H9 (cell line): ENCODE results near the gene RASGRF1. TPM values are rescaled to one million over a fixed set of nuclear protein-coding genes. Genes with fewer than 3 reads are reported as not detected.

ENCODE experiments used
- DNase-seq: peaks from one replicate; pipeline ENCODE4 v3.0.0-alpha.2; 2017
- H2AFZ ChIP-seq: one replicate; pipeline ENCODE4 v1.6.1; 2013; ENCODE audit warnings: mild to moderate bottlenecking, low read length, control low read depth, moderate library complexity
- H2AK5ac ChIP-seq: 2 replicates; pipeline ENCODE4 v1.6.1; 2013; ENCODE audit warnings: low read length, control low read depth, mixed read lengths; ENCODE audit not compliant: insufficient read length
- H2BK120ac ChIP-seq: one replicate; pipeline ENCODE4 v1.6.1; 2013; ENCODE audit warnings: low read depth, mild to moderate bottlenecking, low read length, control low read depth, inconsistent platforms; ENCODE audit not compliant: poor library complexity, severe bottlenecking
- H2BK12ac ChIP-seq: 2 replicates; pipeline ENCODE4 v1.6.1; 2013; ENCODE audit warnings: low read length, control low read depth, mixed read lengths, low read depth; ENCODE audit not compliant: insufficient read length
- H2BK15ac ChIP-seq: 2 replicates; pipeline ENCODE4 v1.6.1; 2013; ENCODE audit warnings: low read depth, low read length, control low read depth
- H2BK20ac ChIP-seq: one replicate; pipeline ENCODE4 v1.6.1; 2013; ENCODE audit warnings: low read depth, mild to moderate bottlenecking, low read length, control low read depth, inconsistent platforms; ENCODE audit not compliant: poor library complexity, severe bottlenecking
- H2BK5ac ChIP-seq: 2 replicates; pipeline ENCODE4 v1.6.1; 2013; ENCODE audit warnings: low read length, control low read depth, mixed read lengths; ENCODE audit not compliant: insufficient read length
- H3K14ac ChIP-seq: 2 replicates; pipeline ENCODE4 v1.6.1; 2013; ENCODE audit warnings: low read length, control low read depth; ENCODE audit not compliant: insufficient read depth
- H3K18ac ChIP-seq: 2 replicates; pipeline ENCODE4 v1.6.1; 2013; ENCODE audit warnings: low read depth, mild to moderate bottlenecking, mixed read lengths, low read length, control low read depth; ENCODE audit not compliant: insufficient read length
- H3K23ac ChIP-seq: 2 replicates; pipeline ENCODE4 v1.6.1; 2013; ENCODE audit warnings: low read length, control low read depth, mixed read lengths, low read depth; ENCODE audit not compliant: insufficient read length
- H3K23me2 ChIP-seq: 2 replicates; pipeline ENCODE4 v1.6.1; 2013; ENCODE audit warnings: low read depth, mild to moderate bottlenecking, mixed read lengths, low read length, control low read depth; ENCODE audit not compliant: insufficient read length, poor library complexity, severe bottlenecking
- H3K27ac ChIP-seq: 2 replicates; pipeline ENCODE4 v1.5.1; 2013; ENCODE audit warnings: low read length, control low read depth, mixed read lengths, low read depth; ENCODE audit not compliant: insufficient read length
- H3K27me3 ChIP-seq: 2 replicates; pipeline ENCODE4 v1.6.1; 2013; ENCODE audit warnings: low read length, control low read depth, inconsistent platforms; ENCODE audit not compliant: insufficient read depth
- H3K4ac ChIP-seq: 2 replicates; pipeline ENCODE4 v1.6.1; 2013; ENCODE audit warnings: low read depth, mild to moderate bottlenecking, control low read depth, inconsistent platforms, low read length, moderate library complexity
- H3K4me1 ChIP-seq: 2 replicates; pipeline ENCODE4 v1.6.1; 2013; ENCODE audit warnings: low read length, control low read depth, inconsistent platforms; ENCODE audit not compliant: insufficient read depth
- H3K4me2 ChIP-seq: 2 replicates; pipeline ENCODE4 v1.6.1; 2013; ENCODE audit warnings: low read length, control low read depth, mixed read lengths; ENCODE audit not compliant: insufficient read length, insufficient read depth
- H3K56ac ChIP-seq: 2 replicates; pipeline ENCODE4 v1.6.1; 2013; ENCODE audit warnings: low read depth, mild to moderate bottlenecking, mixed read lengths, low read length, control low read depth; ENCODE audit not compliant: insufficient read length
- H3K79me1 ChIP-seq: 2 replicates; pipeline ENCODE4 v1.6.1; 2013; ENCODE audit warnings: low read depth, mild to moderate bottlenecking, moderate library complexity, low read length, control low read depth, inconsistent platforms; ENCODE audit not compliant: insufficient read depth, poor library complexity, severe bottlenecking
- H3K79me2 ChIP-seq: 2 replicates; pipeline ENCODE4 v1.6.1; 2013; ENCODE audit warnings: low read length, control low read depth, inconsistent platforms; ENCODE audit not compliant: insufficient read depth
- H3K9ac ChIP-seq: 2 replicates; pipeline ENCODE4 v1.6.1; 2013; ENCODE audit warnings: low read length, control low read depth, mixed read lengths; ENCODE audit not compliant: insufficient read length; ENCODE audit errors: extremely low read depth
- H3K9me3 ChIP-seq: one replicate; pipeline ENCODE4 v1.6.1; 2013; ENCODE audit warnings: low read depth, low read length, inconsistent platforms; ENCODE audit not compliant: control insufficient read depth
- H3T11ph ChIP-seq: one replicate; pipeline ENCODE4 v1.6.1; 2013; ENCODE audit warnings: mild to moderate bottlenecking, low read length, control low read depth, inconsistent platforms
- H4K20me1 ChIP-seq: one replicate; pipeline ENCODE4 v1.6.1; 2013; ENCODE audit not compliant: control insufficient read depth, insufficient read length, insufficient read depth
- H4K5ac ChIP-seq: 2 replicates; pipeline ENCODE4 v1.6.1; 2013; ENCODE audit warnings: low read depth, mild to moderate bottlenecking, mixed read lengths, low read length, control low read depth; ENCODE audit not compliant: insufficient read length
- H4K8ac ChIP-seq: replicated peaks from 2 replicates; pipeline ENCODE4 v1.6.1; 2013; ENCODE audit warnings: low read length, control low read depth, mixed read lengths, low read depth; ENCODE audit not compliant: insufficient read length
- H4K91ac ChIP-seq: 2 replicates; pipeline ENCODE4 v1.6.1; 2013; ENCODE audit warnings: low read depth, mild to moderate bottlenecking, moderate library complexity, mixed read lengths, low read length, control low read depth; ENCODE audit not compliant: insufficient read length
- H3K27ac Mint-ChIP-seq, 3 experiments: 2 replicates in 2 of 3; 3 replicates in 1 of 3; pipeline ENCODE4 v1.8.0; 2020 to 2021; ENCODE audit warnings: mixed read lengths in 3 of 3, mild to moderate bottlenecking in 1 of 3, moderate library complexity in 1 of 3
- H3K27me3 Mint-ChIP-seq: 2 replicates; pipeline ENCODE4 v1.8.0; 2021; ENCODE audit warnings: low read depth, mild to moderate bottlenecking, moderate library complexity, mixed read lengths
- H3K36me3 Mint-ChIP-seq, 3 experiments: 2 replicates in 2 of 3; 3 replicates in 1 of 3; pipeline ENCODE4 v1.8.0; 2020 to 2021; ENCODE audit warnings: low read depth in 3 of 3, mixed read lengths in 3 of 3; ENCODE audit not compliant: insufficient read depth in 1 of 3
- H3K4me1 Mint-ChIP-seq, 2 experiments: 2 replicates each; pipeline ENCODE4 v1.8.0; 2020; ENCODE audit warnings: mixed read lengths in 2 of 2
- H3K4me3 Mint-ChIP-seq, 2 experiments: 2 replicates in 1 of 2; 3 replicates in 1 of 2; pipeline ENCODE4 v1.8.0; 2020 to 2021; ENCODE audit warnings: mild to moderate bottlenecking in 2 of 2, mixed read lengths in 2 of 2, moderate library complexity in 1 of 2
- H3K9me3 Mint-ChIP-seq, 2 experiments: 2 replicates in 1 of 2; 3 replicates in 1 of 2; pipeline ENCODE4 v1.8.0; 2020; ENCODE audit warnings: mild to moderate bottlenecking in 2 of 2, mixed read lengths in 2 of 2, moderate library complexity in 1 of 2
- CTCF ChIP-seq: fragments of 200-600 bp; sonication (generic); conservative IDR thresholded peaks from 3 replicates; pipeline ENCODE4 v1.8.0; 2021; ENCODE audit warnings: antibody characterized with exemption, mild to moderate bottlenecking
- WGBS: extraction: QIAGEN DNeasy Blood & Tissue Kit; methylation state at CpG from one replicate; pipeline ENCODE4 v1.1.7; 2013; ENCODE audit warnings: missing lambda C conversion rate, low lambda C conversion rate, mixed read lengths; ENCODE audit not compliant: insufficient read length; ENCODE audit errors: extremely low coverage; 5-methylcytosine and 5-hydroxymethylcytosine counted together
- total RNA-seq: library from RNA; stranded (reverse); gene quantifications from 2 replicates; pipeline ENCODE4 v1.2.1, GENCODE V29; 2021

RASGRF1 gene
- total RNA-seq, 1 experiment from 2014 or later: 0.48 TPM

GRCh38 chr15:78998526-78998925 is 92.1 kb downstream of the RASGRF1 start:
- H2AFZ ChIP-seq: no peak overlapping the region
- H2BK12ac ChIP-seq: no peak overlapping the region
- H2AK5ac ChIP-seq: no peak overlapping the region
- no peak overlapping the region for H2BK120ac ChIP-seq
- no peak overlapping the region for H3K56ac ChIP-seq
- peaks cover 38 to 43% of the 10 kb centered on the region in 2 experiments for H3K4me1 Mint-ChIP-seq
- no peak for DNase-seq
- no peaks in the 10 kb centered on the region for H3K23me2 ChIP-seq
- no peak overlapping the region for H4K8ac ChIP-seq
- H3K9ac ChIP-seq: no peak overlapping the region
- no peak overlapping the region for H3K4me2 ChIP-seq
- no peak overlapping the region for H4K5ac ChIP-seq
- peaks cover 2% of the 10 kb centered on the region; the same call in 1 of the 2 replicates for H3K27me3 ChIP-seq
- H3K9me3 ChIP-seq: no peaks in the 10 kb centered on the region
- TF ChIP-seq CTCF: no peak
- H3T11ph ChIP-seq: no peak overlapping the region
- no peak overlapping the region for H2BK15ac ChIP-seq
- H3K4ac ChIP-seq: no peak overlapping the region
- H3K27me3 Mint-ChIP-seq: peaks cover 25% of the 10 kb centered on the region
- no peaks in the 10 kb centered on the region for H3K9me3 Mint-ChIP-seq
- H3K27ac Mint-ChIP-seq: no peak overlapping the region
- no peaks in the 10 kb centered on the region for H3K79me1 ChIP-seq
- H3K14ac ChIP-seq: no peak overlapping the region; the same call in 1 of the 2 replicates
- H2BK20ac ChIP-seq: no peak overlapping the region
- H3K23ac ChIP-seq: no peak overlapping the region
- no peak overlapping the region for H2BK5ac ChIP-seq
- no peak overlapping the region for H3K27ac ChIP-seq
- H4K91ac ChIP-seq: no peak overlapping the region
- no peaks in the 10 kb centered on the region for H3K36me3 Mint-ChIP-seq
- no peak overlapping the region for H3K4me3 Mint-ChIP-seq
- H3K18ac ChIP-seq: no peak overlapping the region
- no CpG with 5 or more reads among the region's 8 CpGs for WGBS
- no peaks in the 10 kb centered on the region for H4K20me1 ChIP-seq
- no peaks in the 10 kb centered on the region for H3K79me2 ChIP-seq
- H3K4me1 ChIP-seq: no peaks in the 10 kb centered on the region; the same call in 1 of the 2 replicates
